ENCODE data around the gene CTDSPL.

- no peak for TF ChIP-seq CTCF (IDR thresholded peaks at IDR 0.05)
- TF ChIP-seq POLR2A (IDR thresholded peaks at IDR 0.05): no peak
- no peak for TF ChIP-seq POLR2AphosphoS5 (IDR thresholded peaks at IDR 0.05)
- no peak for TF ChIP-seq EP300 (IDR thresholded peaks at IDR 0.05)
Observed at GRCh38 chr3:37903734-37904133, 42.1 kb downstream of the CTDSPL start.

All from sigmoid colon (tissue), 4 donors.